PC-3 (cell line): ENCODE data around the gene TMEM239.

Source experiments
- EZH2 ChIP-seq: fragments of 300-600 bp; sonication (generic); IDR thresholded peaks from one replicate; pipeline ENCODE4 v1.6.1; 2017; ENCODE audit warnings: antibody characterized with exemption, mild to moderate bottlenecking, low read length; ENCODE audit not compliant: unreplicated experiment
- EZH2phosphoT487 ChIP-seq: fragments of 300-600 bp; sonication (generic); IDR thresholded peaks from 2 replicates; pipeline ENCODE4 v1.6.1; 2018; ENCODE audit warnings: mild to moderate bottlenecking, antibody characterized with exemption, low read length, borderline replicate concordance
- TF ChIP-seq, protein P1 (sequence below): fragments of 300-600 bp; sonication (generic); conservative IDR thresholded peaks from 2 replicates; pipeline ENCODE4 v1.5.1; 2017; ENCODE audit warnings: antibody characterized with exemption, low read depth, mild to moderate bottlenecking, low read length

DNA sequence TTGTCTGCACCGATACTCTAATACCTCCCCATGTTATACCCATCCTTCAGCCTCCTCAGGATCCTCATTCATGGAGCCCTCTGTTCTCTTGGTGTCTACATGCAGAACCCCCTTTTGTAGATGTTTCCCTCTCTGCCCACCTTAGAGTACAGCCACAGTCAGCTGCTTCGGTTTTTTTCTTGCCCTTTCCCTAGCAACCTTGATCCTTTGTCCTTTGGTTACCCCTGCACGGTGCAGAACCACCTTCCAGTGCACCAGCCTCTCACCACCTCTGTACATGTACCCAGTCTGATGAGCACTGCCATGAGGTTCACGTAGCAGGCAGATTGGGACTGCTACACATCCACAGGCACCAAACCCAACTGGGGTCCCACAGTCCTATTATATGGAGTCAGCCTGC is 31.6 kb downstream of the TMEM239 start:
- TF ChIP-seq, protein P1, sequence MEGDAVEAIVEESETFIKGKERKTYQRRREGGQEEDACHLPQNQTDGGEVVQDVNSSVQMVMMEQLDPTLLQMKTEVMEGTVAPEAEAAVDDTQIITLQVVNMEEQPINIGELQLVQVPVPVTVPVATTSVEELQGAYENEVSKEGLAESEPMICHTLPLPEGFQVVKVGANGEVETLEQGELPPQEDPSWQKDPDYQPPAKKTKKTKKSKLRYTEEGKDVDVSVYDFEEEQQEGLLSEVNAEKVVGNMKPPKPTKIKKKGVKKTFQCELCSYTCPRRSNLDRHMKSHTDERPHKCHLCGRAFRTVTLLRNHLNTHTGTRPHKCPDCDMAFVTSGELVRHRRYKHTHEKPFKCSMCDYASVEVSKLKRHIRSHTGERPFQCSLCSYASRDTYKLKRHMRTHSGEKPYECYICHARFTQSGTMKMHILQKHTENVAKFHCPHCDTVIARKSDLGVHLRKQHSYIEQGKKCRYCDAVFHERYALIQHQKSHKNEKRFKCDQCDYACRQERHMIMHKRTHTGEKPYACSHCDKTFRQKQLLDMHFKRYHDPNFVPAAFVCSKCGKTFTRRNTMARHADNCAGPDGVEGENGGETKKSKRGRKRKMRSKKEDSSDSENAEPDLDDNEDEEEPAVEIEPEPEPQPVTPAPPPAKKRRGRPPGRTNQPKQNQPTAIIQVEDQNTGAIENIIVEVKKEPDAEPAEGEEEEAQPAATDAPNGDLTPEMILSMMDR = no peak
- TF ChIP-seq EZH2 (no peak), EZH2phosphoT487 (no peak)
